ENCODE data around the gene ATP11A.
A peak's percentile ranks its signal among the peaks of the same experiment; 100 is the strongest.

Gene ATP11A

DNA sequence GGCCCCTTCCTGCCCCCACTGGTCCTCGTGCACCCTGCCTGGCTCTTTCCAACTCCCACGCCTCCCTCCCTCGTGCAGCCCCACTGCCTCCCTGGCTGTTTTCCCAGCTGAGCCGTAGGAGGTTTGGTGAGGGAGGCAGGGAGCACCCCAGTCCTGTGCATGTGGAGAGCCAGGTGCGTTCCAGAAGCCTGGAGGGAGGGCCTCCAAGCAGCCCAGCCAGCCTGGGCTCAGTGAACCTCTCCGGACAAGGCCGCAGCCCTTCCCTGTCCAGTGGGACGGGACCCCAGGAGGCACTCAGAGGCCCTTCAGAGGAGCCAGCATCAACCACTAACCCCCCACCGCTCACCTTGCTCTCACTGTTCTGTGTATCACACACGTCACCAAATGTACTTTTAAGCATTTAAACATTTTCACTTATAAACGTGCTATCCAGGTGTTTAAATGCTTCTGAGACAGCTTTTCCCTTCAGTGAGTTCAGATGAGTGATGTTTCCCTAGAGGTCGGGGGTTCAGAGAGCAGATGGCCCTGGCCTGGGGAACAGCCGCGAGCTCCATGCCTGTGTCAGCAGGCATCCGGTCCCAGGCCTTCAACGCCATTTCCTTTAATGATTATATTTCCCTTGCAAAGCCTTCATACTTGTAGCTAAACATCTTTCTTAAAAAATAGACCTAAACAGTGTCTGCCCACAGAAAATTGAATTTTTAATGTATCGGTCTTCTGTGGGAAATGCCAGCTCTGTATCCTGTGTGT lies 122.6 kb downstream of the ATP11A start:
- H3K36me3 ChIP-seq (ENCODE audit: control insufficient read depth in 1 of 2, insufficient read depth in 2 of 2, low read depth in 1 of 2, low read length in 2 of 2): peaks cover 33 to 47% of the 10 kb centered on the region in 2 experiments
- no peak overlapping the region for H3K14ac ChIP-seq (ENCODE audit: low read length in 2 of 2)
- H4K8ac ChIP-seq (ENCODE audit: low read length): no peak overlapping the region
- H3K27me3 ChIP-seq (ENCODE audit: control insufficient read depth in 1 of 2, insufficient read depth in 1 of 2, low read length in 2 of 2): no peaks in the 10 kb centered on the region
- no peak overlapping the region for H2AK5ac ChIP-seq (ENCODE audit: low read length, severe bottlenecking)
- H3K4ac ChIP-seq (ENCODE audit: low read depth in 1 of 2, low read length in 2 of 2): no peak overlapping the region
- H3K9ac ChIP-seq (ENCODE audit: low read length): no peak overlapping the region
- H3K4me2 ChIP-seq (ENCODE audit: low read length, poor library complexity, severe bottlenecking): no peak overlapping the region
- no peak overlapping the region for H2BK12ac ChIP-seq (ENCODE audit: low read length in 2 of 2)
- H2BK5ac ChIP-seq (ENCODE audit: low read depth, low read length, poor library complexity, severe bottlenecking): no peak overlapping the region
- H3K18ac ChIP-seq (ENCODE audit: low read depth in 1 of 2, low read length in 2 of 2): no peak overlapping the region
- peaks cover 2% of the 10 kb centered on the region for H3K4me1 ChIP-seq (ENCODE audit: control insufficient read depth, insufficient read depth, low read depth, low read length)
- H4K91ac ChIP-seq (ENCODE audit: low read length): no peak overlapping the region
- H3K23ac ChIP-seq (ENCODE audit: low read length in 2 of 2): no peak overlapping the region
- no peak overlapping the region for H3K27ac ChIP-seq (ENCODE audit: low read length, poor library complexity, severe bottlenecking)
- H3K9me3 ChIP-seq (ENCODE audit: control insufficient read depth, low read length): peaks cover 3% of the 10 kb centered on the region
- no peak overlapping the region for H2BK15ac ChIP-seq (ENCODE audit: low read depth, poor library complexity, severe bottlenecking)
- H3K79me1 ChIP-seq (replicated peaks; ENCODE audit: low read length, poor library complexity, severe bottlenecking): peaks cover 2% of the 10 kb centered on the region
- H2BK120ac ChIP-seq (ENCODE audit: low read depth, low read length): no peak overlapping the region
- no peak overlapping the region for H2AFZ ChIP-seq (ENCODE audit: low read depth, low read length)
- H3K4me3 ChIP-seq (ENCODE audit: insufficient read depth in 1 of 2, low read depth in 1 of 2, low read length in 2 of 2): no peak overlapping the region
- 70% methylated on average over 17 of the region's 17 CpGs for WGBS
- no peak for DNase-seq

DNA sequence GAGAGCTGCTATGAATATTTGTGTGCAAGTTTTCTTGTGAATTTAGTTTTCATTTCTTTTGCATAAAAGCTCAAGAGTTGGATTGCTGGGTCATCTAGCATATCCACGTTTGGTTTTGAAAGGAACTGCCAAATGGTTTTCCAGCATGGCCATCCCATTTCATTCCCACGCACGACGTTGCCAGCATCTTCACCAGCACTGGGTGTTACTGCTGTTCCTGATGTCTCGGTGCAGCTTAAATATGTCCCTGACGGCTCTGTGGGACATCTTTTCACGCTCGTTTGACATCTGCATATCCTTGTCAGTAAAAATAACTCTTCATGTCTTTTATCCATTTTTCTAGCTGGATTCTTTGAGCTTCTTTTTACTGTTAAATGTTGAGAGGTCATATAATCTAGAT lies 123.7 kb downstream of the ATP11A start:
- peaks cover 3% of the 10 kb centered on the region for H3K9me3 ChIP-seq (ENCODE audit: control insufficient read depth, low read length)
- no peak overlapping the region for H4K8ac ChIP-seq (ENCODE audit: low read length)
- no peak overlapping the region for H2BK12ac ChIP-seq (ENCODE audit: low read length in 2 of 2)
- H2BK120ac ChIP-seq (ENCODE audit: low read depth, low read length): no peak overlapping the region
- H4K91ac ChIP-seq (ENCODE audit: low read length): no peak overlapping the region
- H2AK5ac ChIP-seq (ENCODE audit: low read length, severe bottlenecking): no peak overlapping the region
- no peak overlapping the region for H3K23ac ChIP-seq (ENCODE audit: low read length in 2 of 2)
- H2BK15ac ChIP-seq (ENCODE audit: low read depth, poor library complexity, severe bottlenecking): no peak overlapping the region
- peaks cover 2% of the 10 kb centered on the region for H3K79me1 ChIP-seq (replicated peaks; ENCODE audit: low read length, poor library complexity, severe bottlenecking)
- no peak overlapping the region for H2BK5ac ChIP-seq (ENCODE audit: low read depth, low read length, poor library complexity, severe bottlenecking)
- peaks cover 40 to 49% of the 10 kb centered on the region in 2 experiments for H3K36me3 ChIP-seq (ENCODE audit: control insufficient read depth in 1 of 2, insufficient read depth in 2 of 2, low read depth in 1 of 2, low read length in 2 of 2)
- no peak overlapping the region for H3K9ac ChIP-seq (ENCODE audit: low read length)
- DNase-seq: no peak
- WGBS: 99% methylated on average over 8 of the region's 8 CpGs
- H3K27ac ChIP-seq (ENCODE audit: low read length, poor library complexity, severe bottlenecking): no peak overlapping the region
- no peak overlapping the region for H3K18ac ChIP-seq (ENCODE audit: low read depth in 1 of 2, low read length in 2 of 2)
- H3K4me2 ChIP-seq (ENCODE audit: low read length, poor library complexity, severe bottlenecking): no peak overlapping the region
- H2AFZ ChIP-seq (ENCODE audit: low read depth, low read length): no peak overlapping the region
- H3K4me3 ChIP-seq (ENCODE audit: insufficient read depth in 1 of 2, low read depth in 1 of 2, low read length in 2 of 2): no peak overlapping the region
- H3K14ac ChIP-seq (ENCODE audit: low read length in 2 of 2): no peak overlapping the region
- no peak overlapping the region for H3K4ac ChIP-seq (ENCODE audit: low read depth in 1 of 2, low read length in 2 of 2)
- H3K27me3 ChIP-seq (ENCODE audit: control insufficient read depth in 1 of 2, insufficient read depth in 1 of 2, low read length in 2 of 2): no peaks in the 10 kb centered on the region
- H3K4me1 ChIP-seq (ENCODE audit: control insufficient read depth, insufficient read depth, low read depth, low read length): peaks cover 2% of the 10 kb centered on the region

DNA sequence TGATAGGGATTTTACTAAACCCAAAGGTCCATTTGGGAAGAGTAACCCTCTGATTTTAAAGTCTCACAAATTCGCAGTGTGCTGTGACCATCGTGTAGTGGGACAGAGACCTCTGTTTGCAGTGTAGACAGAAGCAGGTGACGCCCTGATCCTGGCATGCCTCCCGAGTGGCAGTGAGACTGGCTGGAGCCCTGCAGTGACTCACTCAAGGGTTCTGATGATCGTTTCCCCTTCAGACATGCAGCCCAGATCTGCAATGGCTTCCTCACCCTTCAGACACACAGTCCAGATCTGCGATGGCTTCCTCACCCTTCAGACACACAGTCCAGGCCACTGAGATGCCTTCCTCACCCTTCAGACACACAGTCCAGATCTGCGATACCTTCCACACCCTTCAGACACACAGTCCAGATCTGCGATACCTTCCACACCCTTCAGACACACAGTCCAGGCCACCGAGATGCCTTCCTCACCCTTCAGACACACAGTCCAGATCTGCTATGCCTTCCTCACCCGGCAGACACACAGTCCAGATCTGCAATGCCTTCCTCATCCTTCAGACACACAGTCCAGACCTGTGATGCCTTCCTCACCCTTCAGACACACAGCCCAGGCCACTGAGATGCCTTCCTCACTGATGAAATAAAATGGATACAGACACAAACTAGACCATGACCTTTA lies 125.2 kb downstream of the ATP11A start:
- Histone ChIP-seq H3K18ac (ENCODE audit: low read depth in 1 of 2, low read length in 2 of 2) (no peak overlapping the region), H3K9me3 (ENCODE audit: control insufficient read depth, low read length) (peaks cover 3% of the 10 kb centered on the region), H2BK120ac (ENCODE audit: low read depth, low read length) (no peak overlapping the region), H3K4ac (ENCODE audit: low read depth in 1 of 2, low read length in 2 of 2) (no peak overlapping the region), H4K91ac (ENCODE audit: low read length) (peak overlapping the region; percentile 59), H2AFZ (ENCODE audit: low read depth, low read length) (no peak overlapping the region), H3K36me3 (ENCODE audit: control insufficient read depth in 1 of 2, insufficient read depth in 2 of 2, low read depth in 1 of 2, low read length in 2 of 2) (peaks cover 49 to 50% of the 10 kb centered on the region in 2 experiments), H3K4me3 (ENCODE audit: insufficient read depth in 1 of 2, low read depth in 1 of 2, low read length in 2 of 2) (no peak overlapping the region), H3K27me3 (ENCODE audit: control insufficient read depth in 1 of 2, insufficient read depth in 1 of 2, low read length in 2 of 2) (no peaks in the 10 kb centered on the region), H3K79me1 (replicated peaks; ENCODE audit: low read length, poor library complexity, severe bottlenecking) (no peaks in the 10 kb centered on the region), H2AK5ac (ENCODE audit: low read length, severe bottlenecking) (no peak overlapping the region), H3K4me2 (ENCODE audit: low read length, poor library complexity, severe bottlenecking) (no peak overlapping the region), H3K14ac (ENCODE audit: low read length in 2 of 2) (no peak overlapping the region), H2BK15ac (ENCODE audit: low read depth, poor library complexity, severe bottlenecking) (no peak overlapping the region), H2BK5ac (ENCODE audit: low read depth, low read length, poor library complexity, severe bottlenecking) (no peak overlapping the region), H2BK12ac (ENCODE audit: low read length in 2 of 2) (no peak overlapping the region), H3K27ac (ENCODE audit: low read length, poor library complexity, severe bottlenecking) (no peak overlapping the region), H4K8ac (ENCODE audit: low read length) (peak overlapping the region; percentile 71), H3K23ac (ENCODE audit: low read length in 2 of 2) (no peak overlapping the region), H3K4me1 (ENCODE audit: control insufficient read depth, insufficient read depth, low read depth, low read length) (peaks cover 2% of the 10 kb centered on the region), H3K9ac (ENCODE audit: low read length) (no peak overlapping the region)
- peak; percentile 15 for DNase-seq
- 84% methylated on average over 10 of the region's 10 CpGs for WGBS

DNA sequence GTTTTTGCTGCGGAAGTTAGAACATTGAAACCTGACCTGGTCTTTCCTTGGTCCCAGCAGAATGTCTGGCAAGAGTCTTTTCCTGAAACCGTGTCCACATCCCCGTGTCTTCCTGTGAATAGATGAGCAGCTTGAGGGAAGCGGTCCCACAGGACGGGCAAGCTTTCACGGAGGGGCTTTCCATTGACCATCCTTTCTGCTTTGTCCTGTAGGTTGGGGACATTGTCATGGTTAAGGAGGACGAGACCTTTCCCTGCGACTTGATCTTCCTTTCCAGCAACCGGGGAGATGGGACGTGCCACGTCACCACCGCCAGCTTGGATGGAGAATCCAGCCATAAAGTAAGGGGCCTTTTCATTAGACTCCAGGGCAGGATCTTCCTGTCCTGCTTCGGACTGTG lies 126.0 kb downstream of the ATP11A start:
- H3K4ac ChIP-seq (ENCODE audit: low read depth in 1 of 2, low read length in 2 of 2): no peak overlapping the region
- DNase-seq: no peak
- H3K27ac ChIP-seq (ENCODE audit: low read length, poor library complexity, severe bottlenecking): no peak overlapping the region
- H2AFZ ChIP-seq (ENCODE audit: low read depth, low read length): no peak overlapping the region
- no peak overlapping the region for H4K91ac ChIP-seq (ENCODE audit: low read length)
- H2BK120ac ChIP-seq (ENCODE audit: low read depth, low read length): no peak overlapping the region
- no peak overlapping the region for H2BK12ac ChIP-seq (ENCODE audit: low read length in 2 of 2)
- 97% methylated on average over 13 of the region's 13 CpGs for WGBS
- H3K9ac ChIP-seq (ENCODE audit: low read length): no peak overlapping the region
- no peak overlapping the region for H2BK15ac ChIP-seq (ENCODE audit: low read depth, poor library complexity, severe bottlenecking)
- H3K4me3 ChIP-seq (ENCODE audit: insufficient read depth in 1 of 2, low read depth in 1 of 2, low read length in 2 of 2): no peak overlapping the region
- no peak overlapping the region for H3K23ac ChIP-seq (ENCODE audit: low read length in 2 of 2)
- H2BK5ac ChIP-seq (ENCODE audit: low read depth, low read length, poor library complexity, severe bottlenecking): no peak overlapping the region
- H3K27me3 ChIP-seq (ENCODE audit: control insufficient read depth in 1 of 2, insufficient read depth in 1 of 2, low read length in 2 of 2): no peaks in the 10 kb centered on the region
- H2AK5ac ChIP-seq (ENCODE audit: low read length, severe bottlenecking): no peak overlapping the region
- no peaks in the 10 kb centered on the region for H3K79me1 ChIP-seq (replicated peaks; ENCODE audit: low read length, poor library complexity, severe bottlenecking)
- no peak overlapping the region for H3K14ac ChIP-seq (ENCODE audit: low read length in 2 of 2)
- H3K4me2 ChIP-seq (ENCODE audit: low read length, poor library complexity, severe bottlenecking): no peak overlapping the region
- H3K9me3 ChIP-seq (ENCODE audit: control insufficient read depth, low read length): peaks cover 3% of the 10 kb centered on the region
- H4K8ac ChIP-seq (ENCODE audit: low read length): no peak overlapping the region
- no peak overlapping the region for H3K18ac ChIP-seq (ENCODE audit: low read depth in 1 of 2, low read length in 2 of 2)
- H3K36me3 ChIP-seq (ENCODE audit: control insufficient read depth in 1 of 2, insufficient read depth in 2 of 2, low read depth in 1 of 2, low read length in 2 of 2): peaks cover 50 to 51% of the 10 kb centered on the region in 2 experiments
- H3K4me1 ChIP-seq (ENCODE audit: control insufficient read depth, insufficient read depth, low read depth, low read length): peaks cover 2% of the 10 kb centered on the region

Data from mesenchymal stem cell (in vitro differentiated cells and primary cell).